Measurements from ENCODE around the gene MICALL2. TPM values are rescaled to one million over a fixed set of nuclear protein-coding genes. Genes with fewer than 3 reads are reported as not detected.

MICALL2 gene
- total and polyA plus RNA-seq, 4 donors: 19.0 to 70.6 (median 41.0) TPM

DNA sequence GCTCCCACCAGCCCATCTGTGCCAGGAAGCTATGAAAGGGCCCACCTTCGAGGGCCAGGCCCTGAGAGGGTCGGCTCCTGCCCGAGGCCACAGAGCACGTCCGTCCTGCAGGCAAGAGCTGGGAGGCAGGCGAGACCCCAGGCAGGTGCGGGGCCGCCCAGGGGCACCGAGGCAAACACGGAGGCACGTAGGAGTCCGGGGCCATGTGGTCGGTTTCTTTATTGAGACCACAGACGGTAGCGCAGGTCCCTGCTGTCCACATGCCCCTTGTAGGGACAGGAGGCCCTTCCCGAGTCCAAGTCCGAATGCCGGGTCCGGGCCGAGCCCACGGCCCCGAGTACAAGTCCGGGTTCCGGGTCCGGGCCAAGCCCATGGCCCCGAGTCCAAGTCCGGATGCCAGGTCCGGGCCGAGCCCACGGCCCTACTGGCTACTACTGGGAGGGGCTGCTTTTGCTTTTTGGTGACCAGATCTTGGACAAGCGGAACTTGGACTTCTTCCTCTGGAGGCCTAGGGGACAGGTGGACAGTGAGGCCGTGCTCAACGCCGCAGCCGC is 25.0 kb downstream of the MICALL2 start:
- Histone ChIP-seq H3K4me3 (no peak overlapping the region), H3K36me3 (ENCODE audit: control insufficient read depth in 4 of 4, insufficient read depth in 4 of 4, low read length in 4 of 4) (peaks cover 0 to 27% (median 0%) of the 10 kb centered on the region in 4 donors), H3K9me3 (ENCODE audit: control insufficient read depth in 4 of 4, insufficient read depth in 3 of 4, low read length in 3 of 4) (no peaks in the 10 kb centered on the region), H3K27ac (ENCODE audit: low read depth in 1 of 2, low read length in 1 of 2) (no peak overlapping the region), H3K9ac (ENCODE audit: insufficient read depth in 1 of 2, low read length in 2 of 2) (no peak overlapping the region), H3K27me3 (ENCODE audit: control insufficient read depth in 3 of 3, insufficient read depth in 3 of 3, low read length in 2 of 3) (peaks cover 0 to 9% (median 0%) of the 10 kb centered on the region in 3 donors), H3K4me1 (ENCODE audit: control insufficient read depth in 5 of 5, insufficient read depth in 5 of 5, low read length in 5 of 5) (peaks cover 0 to 2% (median 0%) of the 10 kb centered on the region in 5 donors)
- DNase-seq (no peak), ATAC-seq (ENCODE audit: insufficient read depth, low FRiP score) (no peak)
- WGBS, 2 donors: 94 to 95% methylated on average over 33 to 35 of the region's 35 CpGs
- TF ChIP-seq CTCF (IDR thresholded peaks at IDR 0.05; ENCODE audit: control extremely low read depth, extremely low read depth): no peak

DNA sequence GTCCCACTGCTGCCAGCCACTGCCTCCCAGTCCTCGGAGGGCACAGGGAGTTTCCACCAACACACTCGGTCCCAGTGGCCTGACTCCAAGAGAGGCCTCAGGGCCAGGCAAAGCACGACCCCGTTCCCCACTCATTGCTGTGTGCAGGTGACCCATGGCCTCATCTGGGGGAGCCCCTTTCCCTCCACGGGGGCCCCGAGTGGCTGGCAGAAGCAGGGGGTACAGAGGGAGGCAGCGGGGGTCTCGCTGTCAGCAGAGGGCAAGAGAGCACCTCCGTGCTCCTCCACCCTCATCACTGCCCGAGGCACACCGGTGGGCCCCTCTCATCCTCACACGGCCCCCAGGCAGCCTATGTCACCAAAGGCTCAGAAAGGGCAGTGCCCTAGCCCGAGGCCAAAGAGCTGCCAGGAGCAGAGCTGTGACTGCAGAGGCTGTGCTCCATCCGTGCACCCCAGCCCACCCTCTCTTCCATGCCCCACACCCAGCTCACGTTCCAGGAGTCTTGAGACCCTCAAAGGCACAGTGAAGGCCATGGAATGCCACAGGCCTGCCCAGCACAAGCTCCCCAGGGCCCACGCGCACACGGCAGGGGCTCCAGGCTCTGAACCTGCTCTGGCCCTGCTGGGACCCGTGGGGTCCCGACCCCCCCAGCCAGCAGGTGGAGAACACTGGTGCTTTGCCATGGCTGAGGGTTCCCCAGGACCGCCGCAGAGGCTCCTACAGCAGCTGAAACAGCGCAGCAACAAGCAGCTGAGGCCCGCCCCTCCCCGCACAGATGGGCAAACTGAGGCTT is 25.9 kb downstream of the MICALL2 start:
- Histone ChIP-seq H3K4me3 (no peak overlapping the region), H3K4me1 (ENCODE audit: control insufficient read depth in 5 of 5, insufficient read depth in 5 of 5, low read length in 5 of 5) (peaks cover 0 to 3% (median 0%) of the 10 kb centered on the region in 5 donors), H3K9ac (ENCODE audit: insufficient read depth in 1 of 2, low read length in 2 of 2) (no peak overlapping the region), H3K27me3 (ENCODE audit: control insufficient read depth in 3 of 3, insufficient read depth in 3 of 3, low read length in 2 of 3) (peaks cover 0 to 9% (median 0%) of the 10 kb centered on the region in 3 donors), H3K9me3 (ENCODE audit: control insufficient read depth in 4 of 4, insufficient read depth in 3 of 4, low read length in 3 of 4) (no peaks in the 10 kb centered on the region), H3K27ac (ENCODE audit: low read depth in 1 of 2, low read length in 1 of 2) (no peak overlapping the region), H3K36me3 (ENCODE audit: control insufficient read depth in 4 of 4, insufficient read depth in 4 of 4, low read length in 4 of 4) (peaks cover 0 to 19% (median 0%) of the 10 kb centered on the region in 4 donors)
- ATAC-seq (ENCODE audit: insufficient read depth, low FRiP score) (no peak), DNase-seq (no peak)
- 81 to 87% methylated on average over 25 of the region's 25 CpGs for WGBS, 2 donors
- TF ChIP-seq CTCF (IDR thresholded peaks at IDR 0.05; ENCODE audit: control extremely low read depth, extremely low read depth): no peak

DNA sequence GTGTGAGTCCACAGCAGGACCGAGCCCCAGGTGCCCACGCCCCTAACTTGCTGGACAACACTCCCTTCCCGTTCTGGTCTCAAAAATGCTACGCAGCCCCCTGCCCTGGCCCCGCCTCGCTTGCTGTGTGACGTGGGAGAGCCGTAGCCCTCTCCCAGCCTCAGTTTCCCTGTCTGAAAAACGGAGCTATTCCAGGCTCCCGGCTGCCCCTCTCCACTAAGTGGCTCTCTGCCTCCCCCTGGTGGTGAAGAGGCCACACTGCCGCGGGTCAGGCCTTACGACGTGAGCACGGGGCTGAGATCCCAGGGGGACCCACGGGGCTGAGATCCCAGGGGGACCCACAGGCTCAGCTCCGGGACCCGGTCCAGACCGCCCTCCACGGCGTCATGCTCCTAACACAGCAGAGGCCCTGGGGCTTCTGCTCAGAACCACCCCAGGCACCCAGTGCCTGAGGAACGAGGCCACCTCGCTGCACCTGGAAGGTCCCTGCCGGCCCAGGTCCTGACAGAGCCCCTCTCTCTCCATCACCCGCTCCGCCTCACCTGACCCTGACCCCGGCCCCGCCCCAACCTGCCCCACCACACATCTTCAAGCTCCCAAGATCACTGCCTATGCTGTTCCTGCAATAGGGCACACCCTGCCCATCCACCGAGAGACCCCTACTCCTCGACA is 26.7 kb downstream of the MICALL2 start:
- H3K9ac ChIP-seq (ENCODE audit: insufficient read depth in 1 of 2, low read length in 2 of 2): no peak overlapping the region
- H3K4me1 ChIP-seq (ENCODE audit: control insufficient read depth in 5 of 5, insufficient read depth in 5 of 5, low read length in 5 of 5): peaks cover 0 to 3% (median 0%) of the 10 kb centered on the region in 5 donors
- peaks cover 0 to 9% (median 0%) of the 10 kb centered on the region in 3 donors for H3K27me3 ChIP-seq (ENCODE audit: control insufficient read depth in 3 of 3, insufficient read depth in 3 of 3, low read length in 2 of 3)
- no peak overlapping the region for H3K4me3 ChIP-seq
- H3K36me3 ChIP-seq (ENCODE audit: control insufficient read depth in 4 of 4, insufficient read depth in 4 of 4, low read length in 4 of 4): peaks cover 0 to 11% (median 0%) of the 10 kb centered on the region in 4 donors
- ATAC-seq (ENCODE audit: insufficient read depth, low FRiP score): peak; percentile 80
- H3K9me3 ChIP-seq (ENCODE audit: control insufficient read depth in 4 of 4, insufficient read depth in 3 of 4, low read length in 3 of 4): no peaks in the 10 kb centered on the region
- 22 to 26% methylated on average over 29 to 30 of the region's 30 CpGs for WGBS, 2 donors
- TF ChIP-seq CTCF (IDR thresholded peaks at IDR 0.05; ENCODE audit: control extremely low read depth, extremely low read depth): peak; percentile 75
- peak; percentile 54 to 76 (median 67) for DNase-seq
- H3K27ac ChIP-seq (ENCODE audit: low read depth in 1 of 2, low read length in 1 of 2): no peak overlapping the region
